HG02588 (cell line): ENCODE data around the gene MYO5B.
"Not testable (repeated sequence)": the region's sequence is repeated elsewhere in the genome, so short reads cannot be mapped to it uniquely, and the experiment has no call there.

Source experiments
- ATAC-seq: cut with Tn5 transposase; IDR thresholded peaks from one replicate; pipeline ENCODE4 v1.9.1; 2021; ENCODE audit warnings: mild to moderate bottlenecking, moderate library complexity; ENCODE audit not compliant: unreplicated experiment

Gene MYO5B

DNA sequence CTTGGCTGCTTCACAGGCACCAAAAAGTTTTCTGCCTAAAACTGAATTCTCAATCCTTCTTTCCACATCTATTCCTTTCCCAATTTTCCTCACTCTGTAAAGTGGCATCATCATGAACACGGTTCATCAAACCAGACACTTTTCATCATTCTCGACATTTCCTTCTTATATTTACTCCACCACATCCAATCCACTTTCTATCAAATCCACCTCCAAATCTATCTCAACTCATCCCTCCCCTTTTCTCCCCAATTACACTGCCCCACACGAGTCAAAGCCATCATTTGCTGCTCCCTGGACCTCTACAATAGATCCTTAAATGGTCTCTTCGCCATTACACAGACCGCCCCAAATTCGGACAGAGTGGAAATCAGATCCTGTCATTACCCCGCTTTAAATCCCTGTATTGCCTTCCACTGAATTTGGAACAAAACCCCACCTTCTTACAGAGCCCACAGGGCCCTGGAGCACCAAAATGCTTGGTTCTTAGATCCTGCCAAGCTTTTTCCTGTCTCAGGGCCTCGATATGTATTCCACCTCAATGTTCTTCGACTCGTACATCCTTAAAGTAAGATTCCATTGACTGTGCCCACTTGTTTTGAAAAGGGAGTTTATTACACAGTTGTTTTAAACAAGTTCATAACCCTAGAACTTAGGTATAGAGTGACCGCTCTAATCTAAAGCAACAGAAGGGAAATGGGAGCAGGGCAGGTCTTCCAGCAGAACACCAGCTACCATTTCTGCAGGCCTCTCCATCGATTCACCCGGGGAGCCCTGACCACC lies 382.5 kb downstream of the MYO5B start:
- no peak for ATAC-seq

DNA sequence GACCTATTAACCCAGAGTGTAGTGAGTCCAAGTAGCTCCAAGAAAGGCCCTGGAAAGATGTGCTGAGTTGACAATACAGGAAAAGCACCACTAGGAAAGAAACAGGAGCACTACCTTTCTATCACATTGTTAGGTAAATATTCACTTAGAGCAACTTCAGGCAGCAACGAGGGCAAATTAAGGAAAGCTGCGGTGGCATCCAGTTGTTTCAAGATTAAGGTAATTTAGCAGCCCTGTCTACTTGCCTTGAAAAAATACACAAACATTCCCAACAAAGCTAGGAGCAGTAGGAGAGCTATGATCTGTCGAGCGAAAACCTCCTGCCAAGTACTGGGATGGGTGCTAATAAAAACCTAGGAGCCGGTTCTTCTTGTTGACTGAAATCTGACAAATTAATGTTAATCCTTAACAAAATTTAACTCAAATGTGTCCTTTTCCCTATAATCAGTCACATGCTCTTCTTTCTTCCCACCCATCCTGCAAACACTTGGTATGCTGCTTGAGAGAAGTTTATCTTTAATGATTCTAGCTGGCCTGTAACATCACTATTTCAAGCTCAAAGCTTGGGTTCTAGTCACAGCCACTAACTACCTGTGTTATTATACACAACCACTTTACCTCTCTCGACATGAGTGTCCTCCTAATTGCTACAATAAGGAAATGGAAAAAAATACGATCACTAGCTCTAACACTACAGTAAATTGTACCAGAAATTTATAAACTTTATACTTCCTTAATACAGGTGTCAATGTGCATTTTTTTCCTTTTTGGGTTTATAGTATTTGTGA lies 383.6 kb downstream of the MYO5B start:
- no peak for ATAC-seq

DNA sequence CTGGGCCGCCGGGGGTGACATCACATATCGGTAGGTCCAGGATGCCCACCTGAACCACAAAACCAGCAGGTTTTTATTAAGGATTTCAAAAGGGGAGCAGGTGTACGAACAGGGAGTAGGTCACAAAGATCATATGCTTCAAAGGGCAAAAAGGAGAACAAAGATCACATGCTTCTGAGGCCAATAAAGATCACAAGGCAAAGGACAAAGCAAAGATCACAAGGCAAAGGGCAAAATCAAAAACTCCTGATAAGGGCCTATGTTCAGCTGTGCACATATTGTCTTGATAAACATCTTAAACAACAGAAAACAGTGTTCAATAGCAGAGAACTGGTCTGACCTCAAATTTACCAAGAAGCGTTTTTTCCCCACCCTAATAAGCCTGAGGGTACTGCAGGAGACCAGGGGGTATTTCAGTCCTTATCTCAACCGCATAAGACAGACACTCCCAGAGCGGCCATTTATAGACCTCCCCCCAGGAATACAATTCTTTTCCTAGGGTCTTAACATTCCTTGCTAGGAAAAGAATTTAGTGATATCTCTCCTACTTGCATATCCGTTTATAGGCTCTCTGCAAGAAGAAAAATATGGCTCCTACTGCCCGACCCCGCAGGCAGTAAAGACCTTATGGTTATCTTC lies 386.3 kb downstream of the MYO5B start:
- ATAC-seq: not testable (repeated sequence)

DNA sequence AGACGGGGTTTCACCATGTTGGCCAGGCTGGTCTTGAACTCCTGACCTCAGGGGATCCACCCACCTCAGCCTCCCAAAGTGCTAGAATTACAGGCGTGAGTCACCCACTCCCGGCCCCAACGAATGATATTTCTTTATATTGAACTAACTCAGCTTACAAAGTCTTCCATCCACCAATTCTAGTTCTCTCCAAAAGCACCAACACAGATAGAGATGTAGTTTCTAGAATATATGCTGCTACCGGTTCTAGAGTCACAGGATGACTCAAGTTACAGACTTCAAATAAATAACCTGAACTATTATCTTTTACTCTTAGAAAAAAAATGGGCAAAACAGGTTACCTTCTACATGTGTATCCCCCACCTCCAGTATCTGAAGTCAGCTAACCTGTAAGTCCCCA lies 390.9 kb downstream of the MYO5B start:
- no peak for ATAC-seq

DNA sequence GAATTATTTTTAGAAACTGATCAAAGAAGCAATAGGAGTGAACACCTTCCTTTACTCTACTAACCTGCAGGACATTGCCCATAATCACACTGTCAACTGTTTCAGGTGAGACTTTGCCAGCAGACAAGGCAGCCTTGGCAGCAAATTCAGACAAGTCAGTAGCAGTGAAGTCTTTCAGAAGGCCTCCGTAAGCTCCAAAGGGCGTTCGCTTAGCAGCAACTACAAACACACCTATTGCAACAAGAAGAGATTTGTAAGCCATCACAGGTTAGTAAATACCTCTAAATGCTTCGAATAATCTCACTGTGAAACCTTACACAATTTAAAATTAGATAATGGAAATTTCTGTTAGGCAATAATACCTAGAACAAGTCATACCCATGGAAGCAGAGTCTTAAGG lies 392.3 kb downstream of the MYO5B start:
- no peak for ATAC-seq

DNA sequence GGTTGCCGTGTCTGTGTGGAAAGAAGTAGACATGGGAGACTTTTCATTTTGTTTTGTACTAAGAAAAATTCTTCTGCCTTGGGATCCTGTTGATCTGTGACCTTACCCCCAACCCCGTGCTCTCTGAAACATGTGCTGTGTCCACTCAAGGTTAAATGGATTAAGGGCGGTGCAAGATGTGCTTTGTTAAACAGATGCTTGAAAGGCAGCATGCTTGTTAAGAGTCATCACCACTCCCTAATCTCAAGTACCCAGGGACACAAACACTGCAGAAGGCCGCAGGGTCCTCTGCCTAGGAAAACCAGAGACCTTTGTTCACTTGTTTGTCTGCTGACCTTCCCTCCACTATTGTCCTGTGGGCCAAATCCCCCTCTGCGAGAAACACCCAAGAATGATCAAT lies 394.5 kb downstream of the MYO5B start:
- not testable (repeated sequence) for ATAC-seq

DNA sequence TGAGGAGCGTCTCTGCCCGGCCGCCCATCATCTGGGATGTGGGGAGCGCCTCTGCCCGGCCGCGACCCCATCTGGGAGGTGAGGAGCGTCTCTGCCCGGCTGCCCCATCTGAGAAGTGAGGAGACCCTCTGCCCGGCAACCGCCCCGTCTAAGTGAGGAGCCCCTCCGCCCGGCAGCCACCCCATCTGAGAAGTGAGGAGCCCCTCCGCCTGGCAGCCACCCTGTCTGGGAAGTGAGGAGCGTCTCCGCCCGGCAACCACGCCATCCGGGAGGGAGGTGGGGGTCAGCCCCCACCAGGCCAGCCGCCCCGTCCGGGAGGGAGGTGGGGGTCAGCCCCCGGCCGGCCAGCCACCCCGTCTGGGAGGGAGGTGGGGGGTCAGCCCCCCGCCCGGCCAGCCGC lies 395.1 kb downstream of the MYO5B start:
- not testable (repeated sequence) for ATAC-seq

DNA sequence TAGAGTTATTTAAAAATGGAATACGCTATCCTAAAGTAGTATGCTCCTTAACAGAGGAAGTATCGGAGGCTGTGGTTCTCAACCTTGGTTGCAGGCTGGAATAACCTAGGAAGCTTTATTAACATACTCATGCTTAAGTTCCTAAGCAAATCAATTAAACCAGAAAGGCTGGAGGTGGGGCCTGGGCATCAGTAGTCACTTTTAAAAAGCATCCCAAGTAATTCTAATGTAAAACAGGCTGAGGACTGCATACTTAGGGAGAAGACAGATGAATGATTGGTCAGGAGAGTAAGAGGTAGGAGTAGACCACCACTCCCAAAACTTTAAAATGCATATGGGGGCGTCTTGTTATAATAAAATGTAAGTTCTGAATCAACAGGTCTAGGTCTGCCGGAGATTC lies 396.9 kb downstream of the MYO5B start:
- no peak for ATAC-seq

DNA sequence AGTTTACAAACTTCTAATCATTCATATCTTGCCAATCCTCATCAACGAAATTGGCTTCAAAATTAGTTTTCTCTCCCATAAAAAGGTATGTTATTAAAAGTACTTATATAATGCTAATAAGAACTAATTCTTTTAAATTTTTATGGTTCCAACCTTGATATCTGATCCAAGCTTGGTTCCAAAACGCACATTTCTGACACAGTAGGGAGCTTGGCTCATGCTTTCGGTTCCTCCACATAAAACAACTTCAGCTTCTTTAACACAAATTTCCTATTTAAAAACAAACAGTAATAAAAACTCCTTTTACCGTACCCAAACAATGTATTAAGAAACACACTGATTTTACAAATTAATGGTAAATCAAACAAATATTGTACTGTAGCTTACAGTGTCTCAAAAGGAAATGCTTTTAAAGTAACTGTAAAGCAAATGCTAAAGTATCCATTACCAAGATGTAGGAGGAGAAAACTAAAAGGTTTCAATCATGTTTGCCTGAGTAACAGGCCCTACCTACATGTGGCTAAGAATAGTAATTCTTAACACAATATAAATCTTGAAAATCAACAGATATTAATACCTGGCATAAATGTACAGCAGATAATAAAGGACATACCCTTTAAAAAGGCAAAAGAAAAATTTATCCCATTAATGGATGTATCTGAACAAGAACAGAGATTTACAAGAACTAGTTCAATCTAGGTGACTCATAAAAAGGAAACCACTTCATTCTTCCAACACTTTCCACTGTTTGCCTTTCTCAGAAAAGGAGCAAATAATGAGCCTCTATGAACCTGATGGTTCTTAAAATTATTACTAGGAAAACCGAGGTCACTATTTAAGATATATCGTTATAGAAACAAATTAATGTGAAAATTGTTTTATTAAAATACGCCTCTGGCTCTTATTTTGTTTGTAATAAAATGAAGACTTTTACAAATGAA lies 399.1 kb downstream of the MYO5B start:
- no peak for ATAC-seq

DNA sequence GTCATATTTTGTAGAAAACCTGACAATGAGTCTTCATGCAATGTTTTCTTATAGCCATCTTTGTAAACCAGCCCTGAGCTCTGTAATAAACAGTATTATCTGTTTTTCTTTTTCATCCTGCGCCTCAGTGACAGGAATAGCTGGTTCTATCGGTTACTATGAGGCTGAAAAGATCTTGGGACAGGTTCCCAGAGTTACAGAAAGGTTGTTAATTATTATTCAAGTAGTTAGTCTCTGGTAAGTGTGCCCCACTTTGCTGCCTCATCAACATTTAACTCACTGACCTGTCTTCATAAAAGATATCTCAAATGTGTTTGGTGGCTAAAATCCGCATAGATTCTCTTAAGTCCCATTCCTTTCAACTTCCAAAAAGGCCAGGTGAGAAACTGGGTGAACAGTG lies 400.2 kb downstream of the MYO5B start:
- ATAC-seq: no peak

DNA sequence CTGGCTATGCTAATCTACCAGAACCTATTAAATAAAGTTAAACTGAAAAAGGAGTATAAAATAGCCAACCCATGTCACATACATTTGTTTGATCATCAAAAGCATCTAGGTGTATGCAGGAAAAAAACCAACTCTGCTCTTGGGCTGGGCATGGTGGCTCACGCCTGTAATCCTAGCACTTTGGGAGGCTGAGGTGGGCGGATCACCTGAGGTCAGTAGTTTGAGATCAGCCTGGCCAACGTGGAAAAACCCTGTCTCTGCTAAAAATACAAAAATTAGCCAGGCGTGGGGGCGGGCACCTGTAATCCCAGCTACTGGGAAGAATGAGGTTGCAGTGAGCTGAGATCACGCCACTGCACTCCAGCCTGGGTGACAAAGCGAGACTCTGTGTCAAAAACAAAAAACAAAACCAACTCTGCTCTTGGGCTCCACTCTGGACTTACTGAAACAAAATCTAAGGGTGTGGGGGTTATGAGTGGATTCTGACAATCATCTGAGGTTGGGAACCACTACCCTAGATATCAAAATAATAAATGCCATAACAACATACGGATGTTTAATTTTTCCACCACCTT lies 405.3 kb downstream of the MYO5B start:
- ATAC-seq: not testable (repeated sequence)

DNA sequence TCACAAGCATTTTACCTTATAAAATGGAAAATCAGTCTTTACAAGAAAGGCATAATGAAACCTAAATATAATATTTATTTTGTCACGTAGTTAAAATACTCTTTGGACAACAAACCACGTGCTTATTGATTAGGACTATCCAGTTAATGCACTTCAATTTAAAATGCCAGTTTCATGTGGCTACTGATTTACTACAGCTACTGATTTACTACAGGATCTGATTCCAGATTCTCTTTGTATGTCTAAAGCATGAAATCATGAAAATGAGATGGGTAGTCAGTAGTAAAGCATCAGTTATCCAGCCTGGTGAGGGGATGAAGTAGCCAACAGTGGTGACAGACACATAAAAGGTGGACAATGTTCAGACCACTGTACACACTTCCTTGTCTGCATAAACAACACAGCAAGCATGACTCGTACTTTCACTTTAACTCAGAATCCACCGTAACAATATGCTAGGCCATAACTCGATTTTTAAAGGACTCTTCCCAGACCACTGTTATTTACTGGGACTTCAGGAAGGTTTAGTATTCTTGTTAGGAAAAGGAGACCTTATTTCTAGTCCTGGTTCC lies 406.5 kb downstream of the MYO5B start:
- ATAC-seq: peak; percentile 69

DNA sequence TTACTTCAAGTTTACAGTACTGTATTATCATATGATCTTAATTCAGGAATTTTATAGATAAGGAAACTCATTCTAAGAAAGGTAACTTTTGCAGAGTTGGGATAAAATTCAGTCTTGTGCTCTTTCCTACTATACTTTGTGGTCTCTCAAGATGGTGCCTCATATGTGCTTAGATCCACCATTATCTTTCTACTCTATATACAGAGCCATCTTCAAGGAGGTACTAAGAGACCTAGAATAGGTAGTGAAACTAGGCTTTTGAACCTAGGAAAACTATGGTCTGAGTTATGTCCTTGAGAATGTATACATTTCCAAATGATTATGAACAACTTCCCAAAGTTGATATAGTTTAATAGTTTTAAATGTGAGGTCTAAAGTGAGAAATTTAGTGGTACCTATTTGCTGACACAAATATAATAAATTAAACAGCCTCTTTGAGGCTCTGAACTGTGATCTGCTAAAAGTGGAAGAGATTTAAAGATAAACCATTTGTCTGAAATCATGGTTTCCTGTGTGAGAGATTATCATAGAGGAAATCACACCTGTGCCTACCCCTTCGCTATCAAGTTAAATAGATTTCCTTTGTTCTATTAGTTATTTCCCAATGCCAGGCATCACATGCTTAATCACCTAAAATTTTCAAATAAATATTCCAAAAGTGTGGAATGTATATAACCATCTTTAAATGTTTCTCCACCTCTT lies 408.8 kb downstream of the MYO5B start:
- ATAC-seq: no peak

DNA sequence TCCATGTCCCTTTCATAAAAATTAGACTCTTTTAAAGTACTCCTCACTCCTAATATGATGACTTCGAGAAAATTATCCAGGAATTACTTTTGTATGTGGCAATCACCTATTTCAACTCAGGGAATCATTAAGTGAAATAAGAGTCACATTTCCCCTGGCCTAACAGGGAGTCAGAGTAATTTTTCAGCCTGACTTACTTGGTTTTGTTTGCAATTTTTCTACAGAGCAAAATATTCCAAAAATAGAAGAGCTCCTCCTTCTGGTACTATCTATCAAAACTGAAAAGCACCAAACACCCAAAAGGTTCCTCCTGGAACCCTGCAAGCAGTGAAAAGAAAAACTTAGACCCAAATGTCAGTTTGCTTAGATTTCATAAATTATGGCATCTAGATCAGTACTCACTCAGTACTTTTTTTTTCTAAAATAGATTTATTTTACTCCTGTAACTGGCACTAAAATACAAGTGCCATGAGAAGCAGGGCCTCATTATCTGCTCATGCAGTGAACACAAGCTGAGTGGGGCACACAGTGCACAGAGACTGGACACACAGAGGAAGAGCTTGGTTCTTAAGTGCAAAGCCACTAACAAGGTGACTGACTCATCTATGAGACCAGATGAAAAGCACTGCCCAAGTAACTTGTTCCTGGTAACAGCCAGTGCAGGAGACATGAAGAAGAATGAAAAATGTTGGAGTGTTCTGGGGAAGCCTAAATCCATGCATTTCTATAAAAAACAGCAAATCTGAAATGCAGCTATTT lies 410.3 kb downstream of the MYO5B start:
- no peak for ATAC-seq

DNA sequence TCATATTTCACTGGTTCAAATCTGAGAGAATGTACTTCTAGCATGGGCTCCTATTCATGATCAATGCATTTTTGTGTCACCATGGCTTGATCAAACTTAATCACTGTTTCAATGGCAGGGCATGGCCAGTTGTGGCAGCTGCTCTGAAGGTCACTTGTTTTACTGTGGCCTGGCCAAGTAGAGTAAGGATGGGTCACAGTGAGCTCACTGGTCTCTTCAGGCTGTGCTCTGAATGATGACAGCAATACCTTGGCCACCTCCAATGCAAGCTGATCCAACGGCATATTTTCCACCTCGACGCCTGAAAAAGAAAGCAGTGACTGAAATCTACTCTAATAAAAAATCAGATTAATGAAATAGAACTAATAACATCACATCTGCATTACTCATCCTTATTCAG lies 411.3 kb downstream of the MYO5B start:
- ATAC-seq: not testable (repeated sequence)

DNA sequence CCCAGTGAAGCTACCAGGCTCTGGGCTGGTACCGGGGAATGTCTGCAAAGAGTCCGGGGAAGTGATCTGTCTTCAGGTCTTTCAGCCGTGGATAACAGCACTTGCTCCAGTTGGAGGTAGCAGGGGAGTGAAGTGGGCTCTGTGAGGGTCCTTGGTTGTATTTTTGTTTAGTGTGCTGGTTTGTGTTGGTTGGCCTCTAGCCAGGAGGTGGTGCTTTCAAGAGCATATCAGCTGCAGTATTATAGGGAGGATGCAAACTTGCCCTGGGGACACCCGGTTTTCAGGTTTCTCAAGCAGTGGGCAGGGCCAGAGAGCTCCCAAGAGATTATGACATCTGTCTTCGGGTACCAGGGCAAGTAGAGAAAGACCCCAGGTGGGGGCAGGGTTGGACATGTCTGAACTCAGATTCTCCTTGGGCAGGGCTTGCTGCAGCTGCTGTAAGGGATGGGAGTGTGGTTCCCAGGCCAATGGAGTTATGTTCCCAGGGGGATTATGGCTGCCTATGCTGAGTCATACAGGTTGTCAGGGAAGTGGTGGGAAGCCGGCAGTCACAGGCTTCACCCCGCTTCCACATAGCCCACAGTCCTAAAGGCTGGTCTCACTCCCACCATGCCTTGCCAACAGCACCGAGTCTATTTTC lies 416.0 kb downstream of the MYO5B start:
- ATAC-seq: no peak
